Thoracic aorta (tissue), 2 donors: ENCODE data around the gene ANAPC5. TPM values are rescaled to one million over a fixed set of nuclear protein-coding genes. Genes with fewer than 3 reads are reported as not detected.
"Not testable (repeated sequence)": the region's sequence is repeated elsewhere in the genome, so short reads cannot be mapped to it uniquely, and the experiment has no call there.

Experiments
- ATAC-seq: fragments of 150-250 bp; one replicate; pipeline ENCODE4 v1.8.0; 2017; ENCODE audit warnings: low read depth; ENCODE audit not compliant: insufficient number of reproducible peaks, low FRiP score
- DNase-seq: peaks from one replicate; pipeline ENCODE4 v3.0.0-alpha.2; 2020; ENCODE audit warnings: low spot score
- H3K27ac ChIP-seq, 2 donors: fragments of 200-600 bp; sonication (generic); 1 replicate in 1 of 2; 2 replicates in 1 of 2; pipeline ENCODE4 v1.5.1; 2016; ENCODE audit warnings: mild to moderate bottlenecking in 2 of 2, moderate library complexity in 2 of 2
- H3K27me3 ChIP-seq: fragments of 200-600 bp; sonication (generic); replicated peaks from 2 replicates; pipeline ENCODE4 v1.6.0; 2016; ENCODE audit warnings: mild to moderate bottlenecking; ENCODE audit not compliant: insufficient read depth
- H3K36me3 ChIP-seq: fragments of 200-600 bp; sonication (generic); one replicate; pipeline ENCODE4 v1.5.1; 2016
- H3K4me1 ChIP-seq, 2 donors: fragments of 200-600 bp; sonication (generic); 1 replicate in 1 of 2; 2 replicates in 1 of 2; pipeline versions ENCODE4 v1.5.1 to v1.6.0; 2016; ENCODE audit warnings: low read depth in 2 of 2, mild to moderate bottlenecking in 1 of 2; ENCODE audit not compliant: control insufficient read depth in 1 of 2
- H3K4me3 ChIP-seq: fragments of 200-600 bp; sonication (generic); 2 replicates; pipeline ENCODE4 v1.5.1; 2016; ENCODE audit warnings: mild to moderate bottlenecking
- H3K9me3 ChIP-seq: fragments of 200-600 bp; sonication (generic); 2 replicates; pipeline ENCODE4 v1.5.1; 2016
- CTCF ChIP-seq: fragments of 200-600 bp; sonication (generic); IDR thresholded peaks from one replicate; pipeline ENCODE4 v1.5.1; 2019; ENCODE audit warnings: antibody characterized with exemption
- total RNA-seq, 2 donors: library from RNA; depleted of rRNA; stranded (reverse); fragments of >200 nt; gene quantifications; one replicate each; pipeline versions ENCODE4 v1.1.0 to v1.2.3, GENCODE V29; 2016

Gene ANAPC5
- total RNA-seq, 2 donors from 2014 or later, result 113 to 174 TPM

- ATAC-seq (no peak), DNase-seq (no peak)
- no peak overlapping the region for H3K4me3 ChIP-seq
- TF ChIP-seq CTCF, result no peak
- no peaks in the 10 kb centered on the region for H3K27me3 ChIP-seq
- H3K36me3 ChIP-seq, result no peaks in the 10 kb centered on the region
- no peaks in the 10 kb centered on the region for H3K9me3 ChIP-seq
- no peak overlapping the region for H3K27ac ChIP-seq
- H3K4me1 ChIP-seq, result peaks cover 19 to 36% of the 10 kb centered on the region in 2 donors
Observed at GRCh38 chr12:121283388-121283787, 68.8 kb downstream of the ANAPC5 start.

- Histone ChIP-seq H3K27ac (peak overlapping the region in 1 of 2 donors; percentile 42), H3K4me1 (peaks cover 16 to 32% of the 10 kb centered on the region in 2 donors)
- ATAC-seq, H3K4me3 ChIP-seq, H3K9me3 ChIP-seq, DNase-seq, H3K27me3 ChIP-seq, H3K36me3 ChIP-seq: not testable (repeated sequence)
Observed at GRCh38 chr12:121282910-121283309, 69.3 kb downstream of the ANAPC5 start.

GRCh38 chr12:121282072-121282742, 70.0 kb downstream of the ANAPC5 start:
- Histone ChIP-seq H3K36me3 (no peaks in the 10 kb centered on the region), H3K4me3 (no peak overlapping the region), H3K9me3 (no peaks in the 10 kb centered on the region), H3K4me1 (peaks cover 16 to 32% of the 10 kb centered on the region in 2 donors), H3K27me3 (no peaks in the 10 kb centered on the region), H3K27ac (peak overlapping the region; percentile 19 to 42)
- ATAC-seq (no peak), DNase-seq (no peak)
- no peak for TF ChIP-seq CTCF

- H3K4me1 ChIP-seq, result peaks cover 16 to 32% of the 10 kb centered on the region in 2 donors
- H3K27ac ChIP-seq, H3K9me3 ChIP-seq, H3K4me3 ChIP-seq, ATAC-seq, H3K36me3 ChIP-seq, H3K27me3 ChIP-seq, DNase-seq: not testable (repeated sequence)
Observed at GRCh38 chr12:121281116-121281515, 71.1 kb downstream of the ANAPC5 start.

GRCh38 chr12:121280531-121280930, 71.7 kb downstream of the ANAPC5 start:
- H3K4me3 ChIP-seq, H3K9me3 ChIP-seq: not testable (repeated sequence)

GRCh38 chr12:121279507-121279915, 72.7 kb downstream of the ANAPC5 start:
- H3K9me3 ChIP-seq, result no peaks in the 10 kb centered on the region
- H3K36me3 ChIP-seq, result no peaks in the 10 kb centered on the region
- no peaks in the 10 kb centered on the region for H3K27me3 ChIP-seq
- H3K4me3 ChIP-seq, result no peak overlapping the region
- no peak overlapping the region for H3K27ac ChIP-seq
- no peak for ATAC-seq
- no peak for DNase-seq
- no peak for TF ChIP-seq CTCF
- H3K4me1 ChIP-seq, result peaks cover 12 to 25% of the 10 kb centered on the region in 2 donors

More at GRCh38 chr12:121280531-121280930, 71.7 kb downstream of the ANAPC5 start:
- H3K27ac ChIP-seq, DNase-seq, H3K36me3 ChIP-seq, H3K27me3 ChIP-seq, ATAC-seq: not testable (repeated sequence)
- H3K4me1 ChIP-seq, result peaks cover 16 to 32% of the 10 kb centered on the region in 2 donors

- DNase-seq, result no peak
- Histone ChIP-seq H3K9me3 (no peaks in the 10 kb centered on the region), H3K27me3 (no peaks in the 10 kb centered on the region), H3K36me3 (peaks cover 2% of the 10 kb centered on the region), H3K27ac (peak overlapping the region in 1 of 2 donors; percentile 20), H3K4me3 (no peak overlapping the region), H3K4me1 (peaks cover 12 to 22% of the 10 kb centered on the region in 2 donors)
- no peak for ATAC-seq
- TF ChIP-seq CTCF, result no peak
Observed at GRCh38 chr12:121279071-121279375, 73.2 kb downstream of the ANAPC5 start.
